Stimulated activated CD4-positive, alpha-beta T cell treated with anti-CD3 and anti-CD28 coated beads, TNF-alpha, amount 100 ng/mL, for 1 hour (primary cell): ENCODE measurements around the gene CD58.

Experiments
- DNase-seq, 3 donors: peaks; one replicate each; pipeline ENCODE4 v3.0.0-alpha.2; 2020; ENCODE audit warnings: low read depth in 3 of 3, low spot score in 1 of 3

CD58 gene

GRCh38 chr1:116494353-116494692, 76.5 kb downstream of the CD58 start:
- DNase-seq = no peak

DNA sequence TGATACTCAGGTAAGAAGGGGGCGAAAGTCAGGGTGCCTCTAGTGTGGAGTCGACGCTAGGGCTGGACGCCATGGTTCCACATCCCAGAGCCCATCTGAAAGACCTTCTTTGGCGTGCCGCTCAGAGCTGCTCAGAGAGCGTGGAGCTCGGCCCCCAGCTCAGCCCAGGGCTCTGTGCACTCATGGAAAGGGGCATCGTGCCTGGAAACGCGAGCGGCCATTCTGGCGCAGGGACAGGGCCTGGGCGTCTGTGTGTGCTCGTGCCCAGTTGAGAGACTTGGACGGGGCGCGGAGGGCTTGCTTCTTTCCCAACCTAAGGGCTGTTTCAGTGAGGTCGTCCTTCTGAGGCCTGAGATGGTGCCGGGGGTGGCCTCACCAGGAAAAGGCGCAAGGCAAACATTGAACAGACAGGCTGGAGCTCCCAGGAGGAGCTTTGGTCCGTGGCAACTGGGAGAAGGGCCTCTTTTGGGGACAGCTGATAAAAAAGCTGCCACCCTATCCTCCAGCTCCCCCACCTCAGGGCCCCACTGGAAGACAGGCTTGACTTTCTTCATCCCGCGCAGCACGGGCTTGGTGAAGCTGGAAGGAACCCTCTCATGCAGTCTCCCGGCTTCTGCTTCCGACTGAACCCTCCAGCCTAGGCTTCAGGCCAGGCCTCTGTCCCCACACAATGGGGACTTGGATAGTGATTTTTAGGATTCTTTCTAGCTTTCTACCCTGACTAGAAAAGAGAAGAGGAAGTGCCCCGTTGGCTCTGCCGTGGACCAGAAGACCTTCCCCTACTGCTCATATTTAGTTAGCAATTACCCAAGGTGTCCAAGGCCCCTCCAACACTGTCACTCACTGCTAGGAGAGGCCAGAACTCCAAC, 77.1 kb downstream of the CD58 start:
- no peak for DNase-seq

DNA sequence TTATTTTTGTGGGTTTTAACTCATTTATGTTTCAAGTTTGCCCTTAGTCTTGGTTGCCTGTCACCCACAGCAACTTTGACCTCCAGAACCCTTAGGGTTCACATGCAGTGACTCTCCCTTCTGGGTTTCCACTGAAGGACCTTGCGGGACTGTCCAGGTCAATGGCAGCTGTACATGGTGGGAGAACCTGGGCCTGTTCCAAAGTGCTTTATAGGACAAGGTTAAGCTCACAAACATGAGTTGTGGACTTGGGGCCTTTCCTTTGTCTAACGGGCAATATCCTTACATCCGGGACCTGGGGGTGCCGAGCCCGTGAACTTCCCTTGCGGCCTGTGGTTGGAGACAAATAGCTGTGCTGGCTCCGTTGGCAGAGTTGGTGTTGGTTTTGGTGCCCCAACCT, 77.8 kb downstream of the CD58 start:
- no peak for DNase-seq

- no peak for DNase-seq
Observed at GRCh38 chr1:116492358-116492811, 78.4 kb downstream of the CD58 start.

GRCh38 chr1:116491700-116492357, 79.0 kb downstream of the CD58 start:
- no peak for DNase-seq

DNA sequence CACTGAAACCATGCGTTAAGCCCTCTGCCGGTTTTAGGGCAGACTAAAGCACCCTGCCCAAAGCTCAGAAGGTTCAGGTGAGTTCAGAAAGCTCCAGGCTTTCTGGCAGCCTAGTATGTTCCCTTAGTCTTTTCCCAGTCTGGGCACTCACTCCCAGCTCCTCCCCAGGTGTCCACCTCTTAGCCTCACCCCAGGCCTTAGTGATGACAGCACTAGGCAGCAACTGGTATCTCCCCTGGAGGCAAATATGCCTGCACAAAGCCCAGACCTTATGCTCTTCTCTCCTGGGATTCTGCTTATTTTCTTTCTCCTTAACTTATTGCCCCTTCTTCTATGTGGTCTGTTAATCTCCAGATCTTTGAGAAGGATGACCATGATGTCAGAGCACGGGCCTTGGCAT, 80.2 kb downstream of the CD58 start:
- no peak for DNase-seq

DNA sequence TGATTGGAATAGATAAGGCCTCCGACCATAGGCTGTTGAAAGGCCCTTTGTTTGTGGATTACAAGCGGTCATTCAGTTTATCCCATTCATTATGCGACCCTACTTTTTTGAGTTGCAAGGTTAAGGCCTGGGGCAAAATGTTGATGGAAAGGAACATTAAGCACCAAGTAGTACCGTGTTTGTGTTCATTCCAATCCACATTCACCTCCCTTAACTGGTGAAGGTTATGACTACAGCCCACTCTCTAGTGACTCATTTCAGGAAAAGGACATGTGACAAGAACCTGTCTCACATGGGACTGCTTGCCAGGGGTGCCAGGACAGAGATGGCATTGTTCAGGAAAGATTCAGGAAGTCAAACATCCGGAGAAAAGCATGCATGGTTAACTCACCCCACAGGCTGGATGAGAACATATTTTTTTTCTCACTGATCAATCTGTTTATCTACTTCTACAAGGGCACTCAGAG, 81.6 kb downstream of the CD58 start:
- no peak for DNase-seq

- DNase-seq = no peak
Observed at GRCh38 chr1:116488071-116488470, 82.8 kb downstream of the CD58 start.

- no peak for DNase-seq
Observed at GRCh38 chr1:116487583-116487982, 83.2 kb downstream of the CD58 start.

- no peak for DNase-seq
Observed at GRCh38 chr1:116487031-116487430, 83.8 kb downstream of the CD58 start.

- no peak for DNase-seq
Observed at GRCh38 chr1:116486424-116486823, 84.4 kb downstream of the CD58 start.

GRCh38 chr1:116485976-116486375, 84.8 kb downstream of the CD58 start:
- DNase-seq = no peak

DNA sequence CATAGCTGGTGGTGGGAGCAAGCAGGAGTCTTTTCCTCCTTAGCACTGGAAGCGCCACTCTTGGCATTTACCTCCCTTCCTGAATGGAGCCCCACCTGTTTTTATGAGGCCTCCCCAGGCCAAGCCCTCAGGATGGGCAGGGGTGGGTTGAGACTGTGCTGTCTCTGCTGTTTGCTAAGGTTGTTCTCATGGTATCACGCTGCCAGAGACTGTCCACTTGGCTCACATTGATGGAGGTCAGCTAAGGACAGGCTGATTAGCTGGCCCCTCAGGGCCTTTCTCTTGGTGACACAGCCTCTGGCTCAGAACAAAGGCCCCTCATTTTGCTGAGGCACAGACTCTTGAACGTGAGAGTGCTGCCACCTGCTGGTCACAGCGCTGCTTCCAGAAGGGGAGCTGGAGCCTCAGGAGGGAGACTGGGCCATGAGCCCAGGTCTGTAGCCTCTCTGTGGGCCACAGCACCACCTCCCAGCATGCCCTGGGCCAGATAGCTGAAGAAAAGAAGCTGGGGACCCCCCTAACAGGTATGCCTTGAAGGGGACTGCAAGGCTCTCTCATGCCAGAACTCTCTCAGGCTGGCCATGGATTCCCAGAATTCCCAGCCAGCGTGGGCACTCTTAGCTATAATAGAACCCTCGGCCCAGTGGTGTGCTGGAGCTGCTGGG, 85.6 kb downstream of the CD58 start:
- peak; percentile 67 to 90 (median 74) for DNase-seq

DNA sequence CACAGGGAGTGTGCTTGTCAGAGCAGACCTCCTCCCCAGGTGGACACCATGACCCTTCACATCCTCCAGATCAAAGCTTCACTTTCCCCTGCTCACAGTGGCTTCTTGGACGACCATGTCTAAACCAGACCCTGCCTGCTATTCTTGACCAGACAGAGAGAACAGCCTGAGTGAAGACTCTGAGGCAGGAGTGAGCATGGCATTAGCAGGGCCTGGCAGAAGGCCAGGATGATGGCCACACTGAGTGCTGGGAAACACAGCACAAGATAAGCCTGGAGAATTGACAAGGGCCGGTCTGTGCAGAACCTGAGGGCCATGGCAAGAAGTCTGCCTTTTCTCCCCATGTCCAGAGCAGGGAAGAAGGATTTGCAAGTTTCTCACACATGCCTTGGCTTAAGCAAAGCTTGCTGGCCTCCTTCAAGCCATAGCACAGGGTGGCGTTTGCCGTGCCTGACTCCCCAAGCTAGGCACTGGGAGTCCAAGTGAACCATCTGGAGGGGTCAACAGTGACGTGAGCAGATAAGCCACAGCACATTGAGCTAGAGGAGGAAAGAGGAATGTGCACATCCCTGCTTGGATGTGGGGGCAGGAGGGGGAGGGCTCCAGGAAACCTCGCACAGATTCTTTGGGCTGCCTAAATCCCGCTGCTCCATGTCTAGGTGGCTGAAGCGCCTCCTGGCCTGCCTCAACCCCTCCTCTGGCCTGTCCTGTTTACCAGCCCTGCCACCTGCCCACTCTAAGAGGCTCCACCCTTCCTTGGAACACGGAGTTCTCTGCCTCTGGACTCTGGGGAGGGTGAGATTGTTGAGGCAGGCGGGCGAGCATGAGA, 87.1 kb downstream of the CD58 start:
- DNase-seq = no peak

GRCh38 chr1:116482490-116482889, 88.3 kb downstream of the CD58 start:
- no peak for DNase-seq

- no peak for DNase-seq
Observed at GRCh38 chr1:116481934-116482333, 88.9 kb downstream of the CD58 start.

DNA sequence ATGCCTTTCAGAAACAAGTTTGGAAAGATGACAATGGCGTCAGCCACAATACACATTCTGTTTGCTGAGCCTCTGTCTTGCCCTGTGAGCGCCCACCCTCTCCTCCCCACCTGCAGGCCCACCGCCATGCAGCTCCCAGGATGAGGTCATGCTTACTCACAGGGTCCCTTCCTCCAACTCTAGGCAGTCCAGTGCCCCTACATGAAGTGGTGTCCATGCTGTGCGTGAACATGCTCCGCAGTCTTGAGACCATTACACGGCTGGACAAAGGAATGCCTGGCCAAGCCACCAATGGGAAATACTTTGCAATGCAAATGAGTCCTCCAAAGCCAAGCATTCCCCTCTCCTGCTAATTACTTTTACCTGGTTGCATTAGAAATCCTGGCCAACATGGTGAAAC, 92.2 kb downstream of the CD58 start:
- DNase-seq = no peak

- no peak for DNase-seq
Observed at GRCh38 chr1:116477429-116477828, 93.4 kb downstream of the CD58 start.

- DNase-seq = no peak
Observed at GRCh38 chr1:116476321-116476720, 94.5 kb downstream of the CD58 start.

DNA sequence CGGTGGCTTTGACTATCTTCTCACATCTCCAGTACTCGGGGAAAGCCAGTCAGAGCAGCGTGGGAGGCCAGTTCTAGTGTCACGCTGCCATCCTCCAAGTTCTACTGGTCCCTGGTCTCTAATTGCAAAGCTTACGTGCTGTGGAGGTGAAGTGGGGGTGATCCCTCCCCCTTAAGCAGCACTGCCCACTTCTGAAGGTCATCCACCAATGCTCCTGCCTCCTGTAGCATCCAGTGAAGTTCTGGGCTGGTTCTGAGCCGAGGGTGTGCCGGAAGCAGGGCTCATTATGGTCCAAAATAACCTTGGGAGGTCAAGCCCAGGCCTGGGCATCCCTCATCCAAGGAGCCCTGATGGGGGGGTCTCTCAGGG, 95.0 kb downstream of the CD58 start:
- DNase-seq = no peak
